ENCODE data around the gene B4GALT2. TPM values are rescaled to one million over a fixed set of nuclear protein-coding genes. Genes with fewer than 3 reads are reported as not detected.
A peak's percentile ranks its signal among the peaks of the same experiment; 100 is the strongest.

The B4GALT2 gene
- total RNA-seq, 4 donors from 2014 or later = 38.9 to 59.3 (median 48.3) TPM

DNA sequence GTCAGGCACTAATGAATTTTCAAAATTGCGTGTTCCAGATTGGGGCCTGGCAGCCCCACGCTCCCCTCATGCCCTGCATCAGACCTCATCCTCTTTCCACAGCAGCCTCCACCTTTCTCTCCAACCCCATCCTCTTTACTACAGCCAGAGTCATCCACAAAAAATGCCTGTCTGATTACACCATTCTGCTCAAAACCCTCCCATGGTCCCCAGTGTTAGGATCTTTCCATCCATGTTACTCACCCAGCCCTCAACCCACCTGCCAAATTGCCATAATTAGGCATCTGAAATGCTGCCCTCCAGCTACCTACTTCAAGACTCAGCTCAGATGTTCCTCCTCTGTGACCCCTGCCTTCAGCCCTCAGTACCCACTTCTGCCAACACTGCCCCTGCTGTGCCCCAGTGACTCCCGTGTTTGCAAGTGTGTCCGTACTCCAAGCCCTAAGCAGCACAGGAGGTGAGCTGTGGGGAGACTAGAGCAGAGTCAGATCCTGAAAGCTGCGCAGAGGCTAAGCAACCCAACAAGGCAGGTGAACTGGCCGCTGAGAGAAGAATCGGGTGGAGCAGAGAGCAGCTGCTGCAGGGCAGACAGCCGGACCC lies 46.1 kb upstream of the B4GALT2 start:
- Histone ChIP-seq H3K4me1 (peaks cover 25 to 81% (median 58%) of the 10 kb centered on the region in 3 donors), H3K36me3 (peaks cover 0 to 3% (median 0%) of the 10 kb centered on the region in 3 donors), H3K27ac (peak overlapping the region; percentile 57 to 74 (median 66)), H3K9me3 (no peaks in the 10 kb centered on the region), H3K27me3 (peaks cover 0 to 22% (median 0%) of the 10 kb centered on the region in 4 donors), H3K4me3 (peak overlapping the region; percentile 22 to 61 (median 44))
- intact Hi-C loops (cut with DNase I) = no loop called here
- TF ChIP-seq POLR2A (IDR thresholded peaks at IDR 0.05) = no peak
- TF ChIP-seq, protein P1, sequence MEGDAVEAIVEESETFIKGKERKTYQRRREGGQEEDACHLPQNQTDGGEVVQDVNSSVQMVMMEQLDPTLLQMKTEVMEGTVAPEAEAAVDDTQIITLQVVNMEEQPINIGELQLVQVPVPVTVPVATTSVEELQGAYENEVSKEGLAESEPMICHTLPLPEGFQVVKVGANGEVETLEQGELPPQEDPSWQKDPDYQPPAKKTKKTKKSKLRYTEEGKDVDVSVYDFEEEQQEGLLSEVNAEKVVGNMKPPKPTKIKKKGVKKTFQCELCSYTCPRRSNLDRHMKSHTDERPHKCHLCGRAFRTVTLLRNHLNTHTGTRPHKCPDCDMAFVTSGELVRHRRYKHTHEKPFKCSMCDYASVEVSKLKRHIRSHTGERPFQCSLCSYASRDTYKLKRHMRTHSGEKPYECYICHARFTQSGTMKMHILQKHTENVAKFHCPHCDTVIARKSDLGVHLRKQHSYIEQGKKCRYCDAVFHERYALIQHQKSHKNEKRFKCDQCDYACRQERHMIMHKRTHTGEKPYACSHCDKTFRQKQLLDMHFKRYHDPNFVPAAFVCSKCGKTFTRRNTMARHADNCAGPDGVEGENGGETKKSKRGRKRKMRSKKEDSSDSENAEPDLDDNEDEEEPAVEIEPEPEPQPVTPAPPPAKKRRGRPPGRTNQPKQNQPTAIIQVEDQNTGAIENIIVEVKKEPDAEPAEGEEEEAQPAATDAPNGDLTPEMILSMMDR (IDR thresholded peaks at IDR 0.05) = no peak
- WGBS, 2 donors = 41 to 53% methylated on average over 3 to 5 of the region's 8 CpGs
- no peak for DNase-seq

DNA sequence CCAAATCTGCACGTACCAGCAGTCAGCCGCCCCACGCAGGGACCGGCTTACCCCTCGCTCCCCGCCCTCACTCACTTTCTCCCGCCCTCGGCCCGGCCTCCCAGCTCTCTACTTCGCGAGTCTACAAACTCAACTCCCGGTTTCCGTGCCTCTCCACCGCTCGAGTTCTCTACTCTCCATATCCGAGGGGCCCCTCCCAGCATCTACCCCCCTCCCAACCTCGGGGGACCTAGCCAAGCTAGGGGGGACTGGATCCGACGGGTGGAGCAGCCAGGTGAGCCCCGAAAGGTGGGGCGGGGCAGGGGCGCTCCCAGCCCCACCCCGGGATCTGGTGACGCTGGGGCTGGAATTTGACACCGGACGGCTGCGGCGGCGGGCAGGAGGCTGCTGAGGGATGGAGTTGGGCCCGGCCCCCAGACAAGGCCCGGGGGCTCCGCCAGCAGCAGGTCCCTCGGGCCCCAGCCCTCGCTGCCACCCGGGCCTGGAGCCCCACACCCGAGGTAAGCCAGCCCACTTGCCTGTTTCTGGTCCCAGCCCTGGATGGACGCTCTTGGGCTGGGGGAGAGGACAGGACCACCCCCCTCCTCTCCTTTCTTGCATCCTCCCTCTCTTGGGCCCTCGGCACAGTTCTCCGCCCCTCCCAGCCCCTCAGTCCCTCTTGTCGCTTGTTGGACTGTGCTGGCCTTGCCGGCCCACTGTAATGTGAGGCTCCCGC lies 45.5 kb upstream of the B4GALT2 start, which contains the start of gene ARTN:
ARTN (plus strand) TSS at position 416 of the 715 bp plus-strand sequence. CDS start 1,856 bp downstream, outside the sequence.
- H3K36me3 ChIP-seq = peaks cover 0 to 3% (median 0%) of the 10 kb centered on the region in 3 donors
- intact Hi-C loops (cut with DNase I) = loop anchor here (2.0 kb wide), 1 partner anchor 171 kb away; no protein-coding TSS in a partner anchor
- 0% methylated on average over 9 of the region's 42 CpGs for WGBS, 2 donors
- peaks cover 25 to 85% (median 58%) of the 10 kb centered on the region in 3 donors for H3K4me1 ChIP-seq
- peaks cover 0 to 22% (median 0%) of the 10 kb centered on the region in 4 donors for H3K27me3 ChIP-seq
- H3K4me3 ChIP-seq = peak within 1 kb of the TSS; percentile 22 to 61 (median 44)
- peak within 1 kb of the TSS; percentile 57 to 74 (median 66) for H3K27ac ChIP-seq
- no peaks in the 10 kb centered on the region for H3K9me3 ChIP-seq
- TF ChIP-seq, protein P1 (IDR thresholded peaks at IDR 0.05) = no peak
- peak in 2 of 4 donors; percentile 7 to 28 for TF ChIP-seq POLR2A (IDR thresholded peaks at IDR 0.05)
- DNase-seq = no peak

DNA sequence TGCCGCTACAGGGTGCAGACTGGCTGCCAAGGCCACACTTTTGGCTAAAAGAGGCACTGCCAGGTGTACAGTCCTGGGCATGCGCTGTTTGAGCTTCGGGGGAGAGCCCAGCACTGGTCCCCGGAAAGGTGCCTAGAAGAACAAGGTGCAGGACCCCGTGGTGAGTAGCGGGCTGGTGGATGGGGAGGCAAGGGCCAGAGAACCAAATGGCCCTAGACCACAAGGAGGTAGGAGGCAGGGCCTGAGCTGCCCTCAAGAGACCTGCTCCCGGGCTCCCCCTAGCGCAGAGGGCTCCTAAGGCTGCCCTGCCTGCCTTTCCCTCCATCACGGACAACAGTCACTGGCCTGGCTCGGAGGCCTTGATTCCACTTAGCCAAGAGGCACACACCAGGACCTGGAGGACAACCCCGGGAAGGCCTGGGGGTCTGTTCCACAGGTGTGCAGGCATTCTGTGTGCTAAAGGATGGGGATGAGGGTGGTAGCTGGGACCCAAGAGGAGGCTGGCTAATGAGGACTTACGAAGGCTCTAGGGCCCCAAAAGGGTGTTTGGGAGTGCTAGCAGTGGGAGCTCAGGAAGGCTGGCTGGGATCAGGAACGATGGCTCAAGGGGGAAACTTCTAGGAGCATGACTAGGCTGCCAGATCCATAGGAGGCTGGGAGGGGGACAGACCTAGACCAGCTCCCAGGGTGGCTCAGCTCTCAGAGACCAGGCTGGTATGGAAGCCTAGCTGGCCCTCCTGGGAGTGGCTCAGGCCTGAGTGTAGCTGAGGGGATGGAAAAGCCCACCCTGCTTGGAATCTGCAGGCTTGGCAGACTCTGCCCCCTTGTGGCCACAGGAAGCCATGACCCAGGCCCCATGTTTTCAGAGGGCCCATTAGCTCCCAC lies 44.7 kb upstream of the B4GALT2 start:
- Histone ChIP-seq H3K27ac (peak overlapping the region; percentile 57 to 74 (median 66)), H3K27me3 (peaks cover 0 to 22% (median 0%) of the 10 kb centered on the region in 4 donors), H3K4me1 (peaks cover 25 to 88% (median 58%) of the 10 kb centered on the region in 3 donors), H3K36me3 (peaks cover 0 to 3% (median 0%) of the 10 kb centered on the region in 3 donors), H3K9me3 (no peaks in the 10 kb centered on the region), H3K4me3 (peak overlapping the region; percentile 22 to 61 (median 44))
- no peak for TF ChIP-seq POLR2A (IDR thresholded peaks at IDR 0.05)
- TF ChIP-seq, protein P1 (IDR thresholded peaks at IDR 0.05) = peak; percentile 66 to 92 (median 87)
- WGBS, 2 donors = 11 to 17% methylated on average over 8 to 9 of the region's 13 CpGs
- intact Hi-C loops (cut with DNase I) = loop anchor here (2.0 kb wide), 1 partner anchor 172 kb away; no protein-coding TSS in a partner anchor
- no peak for DNase-seq

DNA sequence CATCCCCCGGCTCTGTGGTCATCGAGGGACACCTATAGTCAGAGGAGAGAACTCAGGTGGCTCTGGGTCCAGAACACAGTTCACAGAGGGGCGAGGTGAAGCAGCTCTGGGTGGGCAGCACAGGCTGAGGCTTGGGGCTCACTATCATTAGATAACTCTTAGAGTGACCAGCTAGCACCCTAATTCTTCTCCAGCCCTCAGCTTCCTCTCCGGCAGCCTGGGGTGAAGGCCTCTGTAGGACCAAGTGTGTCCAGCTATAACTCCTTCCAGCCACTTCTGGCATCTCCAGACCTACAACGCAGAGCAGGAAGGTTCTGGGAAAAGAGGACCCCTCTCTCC lies 44.1 kb upstream of the B4GALT2 start:
- Histone ChIP-seq H3K27ac (peak overlapping the region; percentile 16 to 74 (median 62)), H3K9me3 (no peaks in the 10 kb centered on the region), H3K4me1 (peaks cover 25 to 82% (median 56%) of the 10 kb centered on the region in 3 donors), H3K27me3 (peaks cover 0 to 22% (median 0%) of the 10 kb centered on the region in 4 donors), H3K36me3 (peaks cover 0 to 3% (median 0%) of the 10 kb centered on the region in 3 donors), H3K4me3 (peak overlapping the region in 1 of 4 donors; percentile 69)
- WGBS, 2 donors = 64 to 73% methylated on average over 2 of the region's 5 CpGs
- TF ChIP-seq POLR2A (IDR thresholded peaks at IDR 0.05) = no peak
- TF ChIP-seq, protein P1 (IDR thresholded peaks at IDR 0.05) = no peak
- no peak for DNase-seq
- intact Hi-C loops (cut with DNase I) = loop anchor here (2.0 kb wide), 1 partner anchor 172 kb away; no protein-coding TSS in a partner anchor
